Upper lobe of left lung (tissue), 4 donors: ENCODE data around the gene SAP30L.

Experiments used
- POLR2A ChIP-seq, 4 donors: fragments of 450-650 bp; IDR thresholded peaks; one replicate each; pipeline ENCODE4 v1.5.1; 2016 to 2017; ENCODE audit warnings: antibody characterized with exemption in 4 of 4, mild to moderate bottlenecking in 2 of 4
- POLR2AphosphoS5 ChIP-seq, 2 donors: sonication (generic); formaldehyde crosslinking; IDR thresholded peaks; one replicate each; pipeline ENCODE4 v1.5.1; 2017; ENCODE audit warnings: antibody characterized with exemption in 2 of 2
- TF ChIP-seq, protein P1 (sequence below), 6 experiments: fragments of 450-650 bp in 4 of 6; fragments of 200-600 bp in 2 of 6; sonication (generic) in 2 of 6; IDR thresholded peaks; one replicate each; pipeline ENCODE4 v1.5.1; 2016 to 2019; ENCODE audit warnings: antibody characterized with exemption in 6 of 6

DNA sequence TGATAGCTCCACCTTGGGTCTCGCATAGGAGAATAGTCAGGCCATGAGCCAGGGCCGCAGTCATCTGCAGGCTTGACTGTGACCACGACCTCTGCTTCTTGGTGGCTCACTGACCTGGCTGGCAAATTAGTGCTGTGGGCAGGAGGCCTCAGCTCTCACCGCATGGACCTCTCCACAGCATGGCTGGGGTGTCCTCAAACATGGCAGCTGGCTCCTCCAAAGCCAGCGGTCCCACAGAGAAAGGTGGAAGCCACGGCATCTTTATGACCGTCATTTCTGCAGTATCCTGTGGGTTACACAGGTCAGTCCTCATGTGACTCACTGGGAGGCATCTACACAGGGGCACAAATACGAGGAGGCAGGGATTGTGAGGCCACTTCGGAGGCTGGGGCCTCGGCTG lies 43.2 kb upstream of the SAP30L start:
- TF ChIP-seq, protein P1, sequence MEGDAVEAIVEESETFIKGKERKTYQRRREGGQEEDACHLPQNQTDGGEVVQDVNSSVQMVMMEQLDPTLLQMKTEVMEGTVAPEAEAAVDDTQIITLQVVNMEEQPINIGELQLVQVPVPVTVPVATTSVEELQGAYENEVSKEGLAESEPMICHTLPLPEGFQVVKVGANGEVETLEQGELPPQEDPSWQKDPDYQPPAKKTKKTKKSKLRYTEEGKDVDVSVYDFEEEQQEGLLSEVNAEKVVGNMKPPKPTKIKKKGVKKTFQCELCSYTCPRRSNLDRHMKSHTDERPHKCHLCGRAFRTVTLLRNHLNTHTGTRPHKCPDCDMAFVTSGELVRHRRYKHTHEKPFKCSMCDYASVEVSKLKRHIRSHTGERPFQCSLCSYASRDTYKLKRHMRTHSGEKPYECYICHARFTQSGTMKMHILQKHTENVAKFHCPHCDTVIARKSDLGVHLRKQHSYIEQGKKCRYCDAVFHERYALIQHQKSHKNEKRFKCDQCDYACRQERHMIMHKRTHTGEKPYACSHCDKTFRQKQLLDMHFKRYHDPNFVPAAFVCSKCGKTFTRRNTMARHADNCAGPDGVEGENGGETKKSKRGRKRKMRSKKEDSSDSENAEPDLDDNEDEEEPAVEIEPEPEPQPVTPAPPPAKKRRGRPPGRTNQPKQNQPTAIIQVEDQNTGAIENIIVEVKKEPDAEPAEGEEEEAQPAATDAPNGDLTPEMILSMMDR (IDR thresholded peaks at IDR 0.05): no peak
- TF ChIP-seq POLR2AphosphoS5 (IDR thresholded peaks at IDR 0.05) (no peak), POLR2A (IDR thresholded peaks at IDR 0.05) (no peak)
